H1 (cell line): ENCODE measurements around the gene PDE4B.

Experiments used
- CTCF ChIP-seq, 3 experiments: IDR thresholded peaks; 1 replicate in 2 of 3; 2 replicates in 1 of 3; pipeline versions ENCODE4 v1.5.1 to v1.6.1; 2011; ENCODE audit warnings: low read length in 3 of 3, mild to moderate bottlenecking in 3 of 3, inconsistent platforms in 2 of 3, low read depth in 1 of 3, moderate library complexity in 1 of 3; ENCODE audit not compliant: insufficient read depth in 1 of 3; ENCODE audit errors: control extremely low read depth in 1 of 3
- EP300 ChIP-seq, 2 experiments: IDR thresholded peaks; 1 replicate in 1 of 2; 2 replicates in 1 of 2; pipeline ENCODE4 v1.6.1; 2011 to 2012; ENCODE audit warnings: low read depth in 2 of 2, low read length in 2 of 2, mild to moderate bottlenecking in 2 of 2, borderline replicate concordance in 1 of 2, inconsistent platforms in 1 of 2, moderate library complexity in 1 of 2
- EZH2 ChIP-seq: fragments of 200-600 bp; sonication (generic); IDR thresholded peaks from 2 replicates; pipeline ENCODE4 v1.7.1; 2012; ENCODE audit warnings: low read depth, mild to moderate bottlenecking, moderate library complexity, low read length, inconsistent platforms; ENCODE audit not compliant: severe bottlenecking
- POLR2A ChIP-seq, 2 experiments: IDR thresholded peaks; 1 replicate in 1 of 2; 2 replicates in 1 of 2; pipeline ENCODE4 v1.6.1; 2011; ENCODE audit warnings: low read depth in 2 of 2, low read length in 2 of 2, mild to moderate bottlenecking in 2 of 2; ENCODE audit errors: control extremely low read depth in 1 of 2
- SIN3A ChIP-seq, 2 experiments: IDR thresholded peaks in 1 of 2; conservative IDR thresholded peaks in 1 of 2; 2 replicates each; pipeline ENCODE4 v1.6.1; 2011 to 2012; ENCODE audit warnings: low read length in 2 of 2, improper control_type of control experiment in 1 of 2, low read depth in 1 of 2, mild to moderate bottlenecking in 1 of 2
- TBP ChIP-seq: IDR thresholded peaks from 2 replicates; pipeline ENCODE4 v1.6.1; 2011; ENCODE audit warnings: low read depth, low read length, improper control_type of control experiment
- TF ChIP-seq, protein P1 (sequence below): IDR thresholded peaks from 2 replicates; pipeline ENCODE4 v1.6.1; 2012; ENCODE audit warnings: inconsistent platforms

- TF ChIP-seq SIN3A (conservative IDR thresholded peaks at IDR 0.05 in 1 of 2, IDR thresholded peaks at IDR 0.05 in 1 of 2; ENCODE audit: low read depth in 1 of 2, low read length in 2 of 2) (no peak), CTCF (IDR thresholded peaks at IDR 0.05; ENCODE audit: control extremely low read depth in 1 of 3, insufficient read depth in 1 of 3, low read depth in 1 of 3, low read length in 3 of 3) (no peak), EP300 (IDR thresholded peaks at IDR 0.05; ENCODE audit: borderline replicate concordance in 1 of 2, low read depth in 2 of 2, low read length in 2 of 2) (no peak), EZH2 (no peak), TBP (no peak), POLR2A (IDR thresholded peaks at IDR 0.05; ENCODE audit: control extremely low read depth in 1 of 2, low read depth in 2 of 2, low read length in 2 of 2) (no peak)
- TF ChIP-seq, protein P1, sequence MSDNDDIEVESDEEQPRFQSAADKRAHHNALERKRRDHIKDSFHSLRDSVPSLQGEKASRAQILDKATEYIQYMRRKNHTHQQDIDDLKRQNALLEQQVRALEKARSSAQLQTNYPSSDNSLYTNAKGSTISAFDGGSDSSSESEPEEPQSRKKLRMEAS = no peak
Measured at GRCh38 chr1:66211521-66211920, 418.8 kb downstream of the PDE4B start.
